ENCODE data around the gene CLCNKA. TPM values are rescaled to one million over a fixed set of nuclear protein-coding genes. Genes with fewer than 3 reads are reported as not detected.
A peak's percentile ranks its signal among the peaks of the same experiment; 100 is the strongest.

The CLCNKA gene
- total and polyA plus RNA-seq, 12 donors: 0.18 to 52.5 (median 2.1) TPM

- TF ChIP-seq POLR2A (IDR thresholded peaks at IDR 0.05) (no peak), CTCF (IDR thresholded peaks at IDR 0.05) (no peak)
- peaks cover 37 to 38% of the 10 kb centered on the region in 2 donors for H3K4me1 ChIP-seq (replicated peaks in 1 of 2)
- no peaks in the 10 kb centered on the region for H3K9me3 ChIP-seq (replicated peaks in 1 of 3)
- H3K27ac ChIP-seq: no peak overlapping the region
- H3K4me3 ChIP-seq: no peak overlapping the region
- no peaks in the 10 kb centered on the region for H3K27me3 ChIP-seq
- DNase-seq: no peak
- WGBS, 4 donors: 94 to 97% (median 95%) methylated on average over 3 of the region's 3 CpGs
- intact Hi-C loops (cut with DNase I): loop anchor here in 1 of 2 donors (5.0 to 10.0 kb wide), 2 partner anchors 46 to 174 kb away; no protein-coding TSS in a partner anchor
- H3K36me3 ChIP-seq (replicated peaks in 1 of 2): no peaks in the 10 kb centered on the region
These were observed 11.0 kb upstream of the CLCNKA start for GRCh38 chr1:16010837-16011236.

DNA sequence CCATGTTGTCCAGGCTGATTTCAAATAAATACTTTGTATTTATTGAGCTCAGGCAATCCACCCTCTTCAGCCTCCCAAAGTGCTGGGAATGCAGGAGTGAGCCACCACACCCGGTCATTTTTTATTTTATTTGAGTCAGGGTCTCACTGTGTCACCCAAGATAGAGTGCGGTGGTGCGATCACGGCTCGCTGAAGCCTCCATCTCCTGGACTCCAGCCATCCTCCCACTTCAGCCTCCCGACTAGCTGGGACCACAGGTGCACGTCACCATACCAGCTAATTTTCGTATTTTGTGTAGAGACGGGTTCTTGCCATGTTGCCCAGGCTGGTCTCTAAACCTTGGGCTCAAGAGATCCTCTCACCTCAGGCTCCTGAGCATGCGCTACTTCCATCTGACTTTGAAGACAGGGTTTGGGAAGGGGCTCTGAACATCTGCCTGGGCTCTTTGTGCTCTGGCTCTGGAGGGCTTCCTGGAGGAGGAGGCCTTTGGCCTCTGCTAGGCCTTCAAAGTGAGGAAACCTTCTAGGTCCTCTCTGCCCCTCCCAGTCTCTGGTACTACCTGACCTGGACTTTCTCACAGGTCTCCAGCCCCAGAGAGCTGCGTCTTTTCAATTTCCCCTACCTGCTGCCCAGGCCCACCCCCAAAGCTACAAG is 9.8 kb upstream of the CLCNKA start:
- H3K27ac ChIP-seq: peak overlapping the region in 4 of 5 donors; percentile 22 to 97 (median 94)
- H3K27me3 ChIP-seq: no peaks in the 10 kb centered on the region
- H3K4me1 ChIP-seq (replicated peaks in 1 of 2): peaks cover 48 to 50% of the 10 kb centered on the region in 2 donors
- no peaks in the 10 kb centered on the region for H3K36me3 ChIP-seq (replicated peaks in 1 of 2)
- WGBS, 4 donors: 89 to 92% (median 89%) methylated on average over 10 to 11 of the region's 11 CpGs
- DNase-seq: no peak
- no peak overlapping the region for H3K4me3 ChIP-seq
- intact Hi-C loops (cut with DNase I): loop anchor here in 1 of 2 donors (5.0 to 10.0 kb wide), 2 partner anchors 45 to 173 kb away; no protein-coding TSS in a partner anchor
- TF ChIP-seq POLR2A (IDR thresholded peaks at IDR 0.05) (no peak), CTCF (IDR thresholded peaks at IDR 0.05) (no peak)
- H3K9me3 ChIP-seq (replicated peaks in 1 of 3): no peaks in the 10 kb centered on the region

DNA sequence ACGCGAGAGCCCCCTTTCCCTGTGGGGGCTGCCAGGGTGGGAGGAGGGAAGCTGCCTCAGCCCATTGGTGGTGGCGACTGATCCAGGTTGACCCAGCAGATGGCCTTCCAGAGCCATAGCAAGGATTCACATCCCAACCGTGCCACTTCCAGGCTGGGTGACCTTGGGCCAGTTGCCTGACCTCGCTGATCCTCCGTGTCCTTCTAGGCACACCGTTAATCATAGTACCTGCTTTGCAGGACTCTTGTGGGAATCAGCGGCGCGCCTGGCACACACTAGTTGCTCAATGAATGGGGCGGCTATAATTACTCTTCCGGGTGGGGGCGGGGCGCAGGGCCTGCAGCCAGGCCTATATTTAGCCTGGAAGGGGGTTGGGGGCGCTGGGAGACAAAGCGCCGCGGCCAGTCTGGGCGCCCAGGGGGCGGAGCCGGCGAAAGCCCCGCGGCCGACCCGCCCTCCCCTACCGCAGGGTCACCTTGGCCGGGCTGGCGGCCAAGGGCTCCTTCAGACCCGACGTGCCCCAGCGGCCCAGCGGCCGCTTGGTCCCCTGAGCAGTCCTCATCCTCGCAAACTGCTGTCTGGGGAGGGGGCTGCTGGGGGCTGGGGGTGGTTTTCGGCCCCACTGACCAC is 9.1 kb upstream of the CLCNKA start:
- H3K36me3 ChIP-seq (replicated peaks in 1 of 2): no peaks in the 10 kb centered on the region
- H3K4me3 ChIP-seq: peak overlapping the region in 2 of 4 donors; percentile 12 to 41
- 0 to 3% (median 2%) methylated on average over 2 to 36 of the region's 36 CpGs for WGBS, 4 donors
- TF ChIP-seq CTCF (IDR thresholded peaks at IDR 0.05): peak in 3 of 6 experiments; percentile 35 to 46 (median 40)
- TF ChIP-seq POLR2A (IDR thresholded peaks at IDR 0.05): peak in 1 of 2 donors; percentile 29
- peak overlapping the region in 4 of 5 donors; percentile 60 to 97 (median 94) for H3K27ac ChIP-seq
- no peaks in the 10 kb centered on the region for H3K9me3 ChIP-seq (replicated peaks in 1 of 3)
- intact Hi-C loops (cut with DNase I): loop anchor here in 1 of 2 donors (5.0 to 10.0 kb wide), 2 partner anchors 45 to 172 kb away; no protein-coding TSS in a partner anchor
- peaks cover 53 to 56% of the 10 kb centered on the region in 2 donors for H3K4me1 ChIP-seq (replicated peaks in 1 of 2)
- H3K27me3 ChIP-seq: no peaks in the 10 kb centered on the region
- peak; percentile 89 to 97 (median 93) for DNase-seq

DNA sequence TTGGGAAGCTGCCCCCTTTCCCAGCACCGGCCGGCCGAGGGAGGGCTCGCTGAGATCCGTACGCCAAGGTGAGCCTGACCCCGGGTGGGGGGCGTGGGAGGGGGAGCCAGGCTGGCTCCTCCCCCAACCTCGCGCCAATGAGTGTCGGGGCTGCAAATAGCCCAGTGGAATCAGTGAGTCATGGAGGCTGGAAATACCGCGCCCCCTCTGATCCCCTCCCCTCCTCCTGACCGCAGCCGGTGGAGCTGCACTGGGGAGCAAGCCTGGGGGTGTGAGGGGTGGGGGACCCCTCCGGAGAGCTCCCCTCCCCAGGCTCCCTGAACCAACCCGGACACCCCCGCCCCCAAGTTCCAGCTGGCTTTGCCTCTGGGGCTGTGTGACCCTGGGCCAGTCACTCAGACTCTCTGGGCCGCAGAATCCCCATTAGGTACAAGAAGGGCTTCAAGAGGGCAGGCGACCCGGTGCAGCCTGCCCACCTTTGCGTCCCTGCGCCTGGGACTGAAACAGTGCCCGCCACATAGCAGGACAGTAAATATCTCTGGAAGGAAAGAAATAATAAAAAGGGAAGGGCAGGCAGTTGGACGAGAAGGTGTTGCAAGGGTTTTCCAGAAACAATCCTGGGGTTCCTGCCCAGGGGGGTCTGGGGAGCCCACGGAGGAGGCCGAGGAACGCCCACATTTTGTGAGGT is 8.5 kb upstream of the CLCNKA start:
- Histone ChIP-seq H3K9me3 (replicated peaks in 1 of 3) (no peaks in the 10 kb centered on the region), H3K27ac (peak overlapping the region; percentile 1 to 97 (median 91)), H3K4me3 (peak overlapping the region in 2 of 4 donors; percentile 12 to 41), H3K36me3 (replicated peaks in 1 of 2) (no peaks in the 10 kb centered on the region), H3K4me1 (replicated peaks in 1 of 2) (peaks cover 59 to 61% of the 10 kb centered on the region in 2 donors), H3K27me3 (no peaks in the 10 kb centered on the region)
- 17 to 25% (median 21%) methylated on average over 9 to 28 of the region's 28 CpGs for WGBS, 4 donors
- DNase-seq: peak; percentile 86 to 95 (median 89)
- TF ChIP-seq CTCF (IDR thresholded peaks at IDR 0.05): no peak
- TF ChIP-seq POLR2A (IDR thresholded peaks at IDR 0.05): peak in 1 of 2 donors; percentile 16
- intact Hi-C loops (cut with DNase I): loop anchor here in 1 of 2 donors (5.0 to 10.0 kb wide), 2 partner anchors 44 to 171 kb away; no protein-coding TSS in a partner anchor

Data from adrenal gland (tissue), 12 donors.